OCI-LY1 (cell line): ENCODE data around the gene KCNA10.

Experiments
- EZH2 ChIP-seq: fragments of 200-600 bp; sonication (generic), shearing (Covaris generic); IDR thresholded peaks from 2 replicates; pipeline ENCODE4 v1.8.0; 2017; ENCODE audit warnings: borderline replicate concordance, mixed run types, mild to moderate bottlenecking, antibody characterized with exemption, low read length, moderate library complexity, mixed read lengths
- TF ChIP-seq, protein P1 (sequence below): fragments of 200-600 bp; sonication (generic), shearing (Covaris generic); IDR thresholded peaks from 2 replicates; pipeline ENCODE4 v1.5.1; 2017; ENCODE audit warnings: mild to moderate bottlenecking, antibody characterized with exemption, low read length, moderate library complexity, mixed read lengths

DNA sequence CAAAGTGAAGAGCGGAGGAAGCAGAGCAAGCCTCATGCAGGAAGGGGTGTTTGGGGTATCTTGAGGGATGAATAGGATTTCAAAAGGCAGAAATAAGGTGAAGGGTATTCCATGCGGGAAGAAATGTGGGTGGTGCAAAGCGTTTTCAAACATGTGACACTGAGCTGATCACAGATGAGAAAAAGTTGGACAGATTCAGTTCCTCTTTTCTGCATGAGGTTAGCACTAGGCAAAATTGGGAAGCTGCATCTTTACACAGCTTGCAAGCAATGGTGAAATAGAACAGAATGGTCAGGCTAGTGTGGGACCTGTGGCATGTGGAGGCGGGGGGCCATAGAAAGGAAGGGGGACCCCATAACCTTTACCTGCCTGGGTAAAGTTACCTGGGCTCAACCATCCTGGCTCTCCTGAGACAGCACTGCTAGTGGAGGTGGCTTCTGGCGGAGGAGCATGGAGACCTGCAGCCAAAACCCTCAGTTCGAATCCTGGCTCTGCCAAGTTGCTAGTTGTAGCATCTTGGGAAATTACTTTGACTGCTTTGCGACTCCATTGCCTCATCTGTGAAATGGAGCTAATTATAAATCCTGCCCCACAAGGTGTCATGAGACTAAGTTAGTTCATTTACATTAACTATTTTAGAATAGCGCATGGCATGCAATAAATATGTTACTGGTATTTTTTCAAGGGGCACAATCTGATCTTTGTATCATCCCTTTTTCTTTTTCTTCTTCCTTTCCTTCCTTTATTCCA, 16.4 kb downstream of the KCNA10 start:
- TF ChIP-seq, protein P1, sequence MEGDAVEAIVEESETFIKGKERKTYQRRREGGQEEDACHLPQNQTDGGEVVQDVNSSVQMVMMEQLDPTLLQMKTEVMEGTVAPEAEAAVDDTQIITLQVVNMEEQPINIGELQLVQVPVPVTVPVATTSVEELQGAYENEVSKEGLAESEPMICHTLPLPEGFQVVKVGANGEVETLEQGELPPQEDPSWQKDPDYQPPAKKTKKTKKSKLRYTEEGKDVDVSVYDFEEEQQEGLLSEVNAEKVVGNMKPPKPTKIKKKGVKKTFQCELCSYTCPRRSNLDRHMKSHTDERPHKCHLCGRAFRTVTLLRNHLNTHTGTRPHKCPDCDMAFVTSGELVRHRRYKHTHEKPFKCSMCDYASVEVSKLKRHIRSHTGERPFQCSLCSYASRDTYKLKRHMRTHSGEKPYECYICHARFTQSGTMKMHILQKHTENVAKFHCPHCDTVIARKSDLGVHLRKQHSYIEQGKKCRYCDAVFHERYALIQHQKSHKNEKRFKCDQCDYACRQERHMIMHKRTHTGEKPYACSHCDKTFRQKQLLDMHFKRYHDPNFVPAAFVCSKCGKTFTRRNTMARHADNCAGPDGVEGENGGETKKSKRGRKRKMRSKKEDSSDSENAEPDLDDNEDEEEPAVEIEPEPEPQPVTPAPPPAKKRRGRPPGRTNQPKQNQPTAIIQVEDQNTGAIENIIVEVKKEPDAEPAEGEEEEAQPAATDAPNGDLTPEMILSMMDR = no peak
- TF ChIP-seq EZH2 = no peak
